H9 (cell line): ENCODE results near the gene PLEKHA1. TPM values are rescaled to one million over a fixed set of nuclear protein-coding genes. Genes with fewer than 3 reads are reported as not detected.
A peak's percentile ranks its signal among the peaks of the same experiment; 100 is the strongest.

Experiments used
- DNase-seq: peaks from one replicate; pipeline ENCODE4 v3.0.0-alpha.2; 2017
- H2AFZ ChIP-seq: one replicate; pipeline ENCODE4 v1.6.1; 2013; ENCODE audit warnings: mild to moderate bottlenecking, low read length, control low read depth, moderate library complexity
- H2AK5ac ChIP-seq: 2 replicates; pipeline ENCODE4 v1.6.1; 2013; ENCODE audit warnings: low read length, control low read depth, mixed read lengths; ENCODE audit not compliant: insufficient read length
- H2BK120ac ChIP-seq: one replicate; pipeline ENCODE4 v1.6.1; 2013; ENCODE audit warnings: low read depth, mild to moderate bottlenecking, low read length, control low read depth, inconsistent platforms; ENCODE audit not compliant: poor library complexity, severe bottlenecking
- H2BK12ac ChIP-seq: 2 replicates; pipeline ENCODE4 v1.6.1; 2013; ENCODE audit warnings: low read length, control low read depth, mixed read lengths, low read depth; ENCODE audit not compliant: insufficient read length
- H2BK15ac ChIP-seq: 2 replicates; pipeline ENCODE4 v1.6.1; 2013; ENCODE audit warnings: low read depth, low read length, control low read depth
- H2BK20ac ChIP-seq: one replicate; pipeline ENCODE4 v1.6.1; 2013; ENCODE audit warnings: low read depth, mild to moderate bottlenecking, low read length, control low read depth, inconsistent platforms; ENCODE audit not compliant: poor library complexity, severe bottlenecking
- H2BK5ac ChIP-seq: 2 replicates; pipeline ENCODE4 v1.6.1; 2013; ENCODE audit warnings: low read length, control low read depth, mixed read lengths; ENCODE audit not compliant: insufficient read length
- H3K14ac ChIP-seq: 2 replicates; pipeline ENCODE4 v1.6.1; 2013; ENCODE audit warnings: low read length, control low read depth; ENCODE audit not compliant: insufficient read depth
- H3K18ac ChIP-seq: 2 replicates; pipeline ENCODE4 v1.6.1; 2013; ENCODE audit warnings: low read depth, mild to moderate bottlenecking, mixed read lengths, low read length, control low read depth; ENCODE audit not compliant: insufficient read length
- H3K23ac ChIP-seq: 2 replicates; pipeline ENCODE4 v1.6.1; 2013; ENCODE audit warnings: low read length, control low read depth, mixed read lengths, low read depth; ENCODE audit not compliant: insufficient read length
- H3K23me2 ChIP-seq: 2 replicates; pipeline ENCODE4 v1.6.1; 2013; ENCODE audit warnings: low read depth, mild to moderate bottlenecking, mixed read lengths, low read length, control low read depth; ENCODE audit not compliant: insufficient read length, poor library complexity, severe bottlenecking
- H3K27ac ChIP-seq: 2 replicates; pipeline ENCODE4 v1.5.1; 2013; ENCODE audit warnings: low read length, control low read depth, mixed read lengths, low read depth; ENCODE audit not compliant: insufficient read length
- H3K27me3 ChIP-seq: 2 replicates; pipeline ENCODE4 v1.6.1; 2013; ENCODE audit warnings: low read length, control low read depth, inconsistent platforms; ENCODE audit not compliant: insufficient read depth
- H3K4ac ChIP-seq: 2 replicates; pipeline ENCODE4 v1.6.1; 2013; ENCODE audit warnings: low read depth, mild to moderate bottlenecking, control low read depth, inconsistent platforms, low read length, moderate library complexity
- H3K4me1 ChIP-seq: 2 replicates; pipeline ENCODE4 v1.6.1; 2013; ENCODE audit warnings: low read length, control low read depth, inconsistent platforms; ENCODE audit not compliant: insufficient read depth
- H3K4me2 ChIP-seq: 2 replicates; pipeline ENCODE4 v1.6.1; 2013; ENCODE audit warnings: low read length, control low read depth, mixed read lengths; ENCODE audit not compliant: insufficient read length, insufficient read depth
- H3K56ac ChIP-seq: 2 replicates; pipeline ENCODE4 v1.6.1; 2013; ENCODE audit warnings: low read depth, mild to moderate bottlenecking, mixed read lengths, low read length, control low read depth; ENCODE audit not compliant: insufficient read length
- H3K79me1 ChIP-seq: 2 replicates; pipeline ENCODE4 v1.6.1; 2013; ENCODE audit warnings: low read depth, mild to moderate bottlenecking, moderate library complexity, low read length, control low read depth, inconsistent platforms; ENCODE audit not compliant: insufficient read depth, poor library complexity, severe bottlenecking
- H3K79me2 ChIP-seq: 2 replicates; pipeline ENCODE4 v1.6.1; 2013; ENCODE audit warnings: low read length, control low read depth, inconsistent platforms; ENCODE audit not compliant: insufficient read depth
- H3K9ac ChIP-seq: 2 replicates; pipeline ENCODE4 v1.6.1; 2013; ENCODE audit warnings: low read length, control low read depth, mixed read lengths; ENCODE audit not compliant: insufficient read length; ENCODE audit errors: extremely low read depth
- H3K9me3 ChIP-seq: one replicate; pipeline ENCODE4 v1.6.1; 2013; ENCODE audit warnings: low read depth, low read length, inconsistent platforms; ENCODE audit not compliant: control insufficient read depth
- H3T11ph ChIP-seq: one replicate; pipeline ENCODE4 v1.6.1; 2013; ENCODE audit warnings: mild to moderate bottlenecking, low read length, control low read depth, inconsistent platforms
- H4K20me1 ChIP-seq: one replicate; pipeline ENCODE4 v1.6.1; 2013; ENCODE audit not compliant: control insufficient read depth, insufficient read length, insufficient read depth
- H4K5ac ChIP-seq: 2 replicates; pipeline ENCODE4 v1.6.1; 2013; ENCODE audit warnings: low read depth, mild to moderate bottlenecking, mixed read lengths, low read length, control low read depth; ENCODE audit not compliant: insufficient read length
- H4K8ac ChIP-seq: replicated peaks from 2 replicates; pipeline ENCODE4 v1.6.1; 2013; ENCODE audit warnings: low read length, control low read depth, mixed read lengths, low read depth; ENCODE audit not compliant: insufficient read length
- H4K91ac ChIP-seq: 2 replicates; pipeline ENCODE4 v1.6.1; 2013; ENCODE audit warnings: low read depth, mild to moderate bottlenecking, moderate library complexity, mixed read lengths, low read length, control low read depth; ENCODE audit not compliant: insufficient read length
- H3K27ac Mint-ChIP-seq, 3 experiments: 2 replicates in 2 of 3; 3 replicates in 1 of 3; pipeline ENCODE4 v1.8.0; 2020 to 2021; ENCODE audit warnings: mixed read lengths in 3 of 3, mild to moderate bottlenecking in 1 of 3, moderate library complexity in 1 of 3
- H3K27me3 Mint-ChIP-seq: 2 replicates; pipeline ENCODE4 v1.8.0; 2021; ENCODE audit warnings: low read depth, mild to moderate bottlenecking, moderate library complexity, mixed read lengths
- H3K36me3 Mint-ChIP-seq, 3 experiments: 2 replicates in 2 of 3; 3 replicates in 1 of 3; pipeline ENCODE4 v1.8.0; 2020 to 2021; ENCODE audit warnings: low read depth in 3 of 3, mixed read lengths in 3 of 3; ENCODE audit not compliant: insufficient read depth in 1 of 3
- H3K4me1 Mint-ChIP-seq, 2 experiments: 2 replicates each; pipeline ENCODE4 v1.8.0; 2020; ENCODE audit warnings: mixed read lengths in 2 of 2
- H3K4me3 Mint-ChIP-seq, 2 experiments: 2 replicates in 1 of 2; 3 replicates in 1 of 2; pipeline ENCODE4 v1.8.0; 2020 to 2021; ENCODE audit warnings: mild to moderate bottlenecking in 2 of 2, mixed read lengths in 2 of 2, moderate library complexity in 1 of 2
- H3K9me3 Mint-ChIP-seq, 2 experiments: 2 replicates in 1 of 2; 3 replicates in 1 of 2; pipeline ENCODE4 v1.8.0; 2020; ENCODE audit warnings: mild to moderate bottlenecking in 2 of 2, mixed read lengths in 2 of 2, moderate library complexity in 1 of 2
- WGBS: extraction: QIAGEN DNeasy Blood & Tissue Kit; methylation state at CpG from one replicate; pipeline ENCODE4 v1.1.7; 2013; ENCODE audit warnings: missing lambda C conversion rate, low lambda C conversion rate, mixed read lengths; ENCODE audit not compliant: insufficient read length; ENCODE audit errors: extremely low coverage; 5-methylcytosine and 5-hydroxymethylcytosine counted together
- total RNA-seq: library from RNA; stranded (reverse); gene quantifications from 2 replicates; pipeline ENCODE4 v1.2.1, GENCODE V29; 2021
- TF ChIP-seq, protein P1 (sequence below): fragments of 200-600 bp; sonication (generic); conservative IDR thresholded peaks from 3 replicates; pipeline ENCODE4 v1.8.0; 2021; ENCODE audit warnings: antibody characterized with exemption, mild to moderate bottlenecking

PLEKHA1 gene
- total RNA-seq, 1 experiment from 2014 or later, result 32.7 TPM

DNA sequence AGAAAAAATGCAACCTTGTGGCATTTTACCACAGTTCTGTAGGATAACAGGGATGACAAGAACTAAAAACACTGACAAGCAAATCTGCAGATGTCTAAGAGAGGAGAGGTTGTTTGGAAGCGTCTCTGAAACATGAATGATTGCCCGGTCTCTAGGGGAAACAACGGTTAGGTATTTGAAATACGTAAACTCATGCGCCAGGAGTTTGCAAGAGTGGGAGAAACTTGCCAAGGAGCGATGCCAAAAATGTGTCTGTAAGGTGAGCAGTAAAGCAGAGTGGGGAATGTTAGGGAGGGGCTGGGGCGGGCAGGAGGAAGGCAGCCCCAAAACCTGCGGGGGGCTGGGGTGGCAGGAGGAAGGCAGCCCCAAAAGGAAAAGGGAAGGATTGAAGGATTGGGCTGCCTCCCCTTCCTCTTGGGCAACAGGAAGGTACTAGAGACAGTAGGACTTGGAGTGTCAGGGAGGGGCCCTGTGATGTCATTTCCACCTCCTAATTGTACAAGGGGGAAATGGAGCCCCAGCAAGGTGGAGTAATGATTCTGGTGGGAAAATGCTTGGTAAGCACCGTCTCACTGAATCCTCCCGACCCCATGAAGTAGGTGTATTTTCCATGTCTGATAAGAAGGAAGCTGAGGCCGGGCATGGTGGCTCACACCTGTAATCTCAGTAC, 33.2 kb upstream of the PLEKHA1 start:
- Histone ChIP-seq H3K27ac (no peak overlapping the region), H3K4ac (no peak overlapping the region), H2BK20ac (no peak overlapping the region), H3K23me2 (no peaks in the 10 kb centered on the region), H3K79me2 (no peaks in the 10 kb centered on the region), H2BK12ac (no peak overlapping the region), H3K79me1 (no peaks in the 10 kb centered on the region), H2AFZ (no peak overlapping the region), H3K9ac (no peak overlapping the region), H4K20me1 (no peaks in the 10 kb centered on the region), H3K23ac (no peak overlapping the region), H2BK120ac (no peak overlapping the region), H4K91ac (no peak overlapping the region), H3K27me3 (no peaks in the 10 kb centered on the region), H2BK5ac (no peak overlapping the region), H4K8ac (no peak overlapping the region), H3K9me3 (no peaks in the 10 kb centered on the region), H3K14ac (no peak overlapping the region), H3K18ac (no peak overlapping the region), H3K4me1 (peaks cover 6% of the 10 kb centered on the region; the same call in 1 of the 2 replicates), H4K5ac (no peak overlapping the region), H3K4me2 (no peak overlapping the region), H3K56ac (no peak overlapping the region), H2AK5ac (no peak overlapping the region), H3T11ph (no peak overlapping the region), H2BK15ac (no peak overlapping the region)
- TF ChIP-seq, protein P1, sequence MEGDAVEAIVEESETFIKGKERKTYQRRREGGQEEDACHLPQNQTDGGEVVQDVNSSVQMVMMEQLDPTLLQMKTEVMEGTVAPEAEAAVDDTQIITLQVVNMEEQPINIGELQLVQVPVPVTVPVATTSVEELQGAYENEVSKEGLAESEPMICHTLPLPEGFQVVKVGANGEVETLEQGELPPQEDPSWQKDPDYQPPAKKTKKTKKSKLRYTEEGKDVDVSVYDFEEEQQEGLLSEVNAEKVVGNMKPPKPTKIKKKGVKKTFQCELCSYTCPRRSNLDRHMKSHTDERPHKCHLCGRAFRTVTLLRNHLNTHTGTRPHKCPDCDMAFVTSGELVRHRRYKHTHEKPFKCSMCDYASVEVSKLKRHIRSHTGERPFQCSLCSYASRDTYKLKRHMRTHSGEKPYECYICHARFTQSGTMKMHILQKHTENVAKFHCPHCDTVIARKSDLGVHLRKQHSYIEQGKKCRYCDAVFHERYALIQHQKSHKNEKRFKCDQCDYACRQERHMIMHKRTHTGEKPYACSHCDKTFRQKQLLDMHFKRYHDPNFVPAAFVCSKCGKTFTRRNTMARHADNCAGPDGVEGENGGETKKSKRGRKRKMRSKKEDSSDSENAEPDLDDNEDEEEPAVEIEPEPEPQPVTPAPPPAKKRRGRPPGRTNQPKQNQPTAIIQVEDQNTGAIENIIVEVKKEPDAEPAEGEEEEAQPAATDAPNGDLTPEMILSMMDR, result no peak
- peaks cover 45 to 53% of the 10 kb centered on the region in 2 experiments for H3K4me1 Mint-ChIP-seq
- H3K27ac Mint-ChIP-seq, result peak overlapping the region in 2 of 3 experiments; percentile 4 to 7; a peak in 2 of 7 replicates
- peaks cover 17 to 22% of the 10 kb centered on the region in 2 experiments for H3K9me3 Mint-ChIP-seq
- no peak overlapping the region for H3K4me3 Mint-ChIP-seq
- H3K36me3 Mint-ChIP-seq, result peaks cover 5 to 16% (median 14%) of the 10 kb centered on the region in 3 experiments
- DNase-seq, result no peak
- WGBS, result no CpG with 5 or more reads among the region's 11 CpGs
- peaks cover 8% of the 10 kb centered on the region for H3K27me3 Mint-ChIP-seq
